ENCODE results near the gene PCBP3. TPM values are rescaled to one million over a fixed set of nuclear protein-coding genes. Genes with fewer than 3 reads are reported as not detected.
A peak's percentile ranks its signal among the peaks of the same experiment; 100 is the strongest.
"Not testable (repeated sequence)": the region's sequence is repeated elsewhere in the genome, so short reads cannot be mapped to it uniquely, and the experiment has no call there.

The PCBP3 gene
- polyA plus RNA-seq, 1 experiment, result 1.6 TPM

GRCh38 chr21:45644041-45644906 is 749 bp downstream of the PCBP3 start:
- CTCF ChIA-PET, result interaction anchor here (0.7 kb wide), 1 partner anchor 836 kb away, joined by 3 read pairs; no protein-coding TSS in a partner anchor
- no peak for DNase-seq (ENCODE audit: low read depth, low spot score)
- peak overlapping the region; percentile 47 for H3K4me3 ChIP-seq (ENCODE audit: low read depth, low read length)
- H3K27ac ChIP-seq (ENCODE audit: low read depth, low read length), result no peak overlapping the region
- peaks cover 16% of the 10 kb centered on the region for H3K27me3 ChIP-seq (ENCODE audit: control insufficient read depth, insufficient read depth, low read length)
- no peak for TF ChIP-seq CTCF (IDR thresholded peaks at IDR 0.05; ENCODE audit: low read depth, low read length)
- H3K9me3 ChIP-seq (ENCODE audit: control insufficient read depth, insufficient read depth, low read length), result peaks cover 5% of the 10 kb centered on the region; the same call in 1 of the 2 replicates
- POLR2A ChIA-PET, result no interaction called here

- H3K9me3 ChIP-seq (ENCODE audit: control insufficient read depth, insufficient read depth, low read length), result no peaks in the 10 kb centered on the region
- no peak overlapping the region for H3K27ac ChIP-seq (ENCODE audit: low read depth, low read length)
- no peaks in the 10 kb centered on the region for H3K27me3 ChIP-seq (ENCODE audit: control insufficient read depth, insufficient read depth, low read length)
- no peak for DNase-seq (ENCODE audit: low read depth, low spot score)
- ChIA-PET POLR2A (no interaction called here), CTCF (interaction anchor here (0.7 kb wide), 1 partner anchor 96 kb away, joined by 4 read pairs; no protein-coding TSS in a partner anchor)
- TF ChIP-seq CTCF (IDR thresholded peaks at IDR 0.05; ENCODE audit: low read depth, low read length), result no peak
- no peak overlapping the region for H3K4me3 ChIP-seq (ENCODE audit: low read depth, low read length)
These were observed 8.4 kb downstream of the PCBP3 start for GRCh38 chr21:45651921-45652320.

- ChIA-PET CTCF (no interaction called here), POLR2A (no interaction called here)
- DNase-seq (ENCODE audit: low read depth, low spot score), result peak; percentile 7
- no peak overlapping the region for H3K4me3 ChIP-seq (ENCODE audit: low read depth, low read length)
- no peak for TF ChIP-seq CTCF (IDR thresholded peaks at IDR 0.05; ENCODE audit: low read depth, low read length)
- H3K27me3 ChIP-seq (ENCODE audit: control insufficient read depth, insufficient read depth, low read length), result no peaks in the 10 kb centered on the region
- no peak overlapping the region for H3K27ac ChIP-seq (ENCODE audit: low read depth, low read length)
- no peaks in the 10 kb centered on the region for H3K9me3 ChIP-seq (ENCODE audit: control insufficient read depth, insufficient read depth, low read length)
These were observed 11.6 kb downstream of the PCBP3 start for GRCh38 chr21:45655124-45655523.

- CTCF ChIA-PET, POLR2A ChIA-PET: not testable (repeated sequence)
These were observed 12.6 kb downstream of the PCBP3 start for GRCh38 chr21:45656114-45656513.

GRCh38 chr21:45661913-45662622 is 18.5 kb downstream of the PCBP3 start:
- H3K4me3 ChIP-seq (ENCODE audit: low read depth, low read length); H3K9me3 ChIP-seq (ENCODE audit: control insufficient read depth, insufficient read depth, low read length); H3K27me3 ChIP-seq (ENCODE audit: control insufficient read depth, insufficient read depth, low read length); CTCF ChIA-PET; H3K27ac ChIP-seq (ENCODE audit: low read depth, low read length); DNase-seq (ENCODE audit: low read depth, low spot score); POLR2A ChIA-PET: not testable (repeated sequence)

More at GRCh38 chr21:45656114-45656513, 12.6 kb downstream of the PCBP3 start:
- H3K9me3 ChIP-seq (ENCODE audit: control insufficient read depth, insufficient read depth, low read length); DNase-seq (ENCODE audit: low read depth, low spot score); H3K27ac ChIP-seq (ENCODE audit: low read depth, low read length); H3K27me3 ChIP-seq (ENCODE audit: control insufficient read depth, insufficient read depth, low read length); H3K4me3 ChIP-seq (ENCODE audit: low read depth, low read length): not testable (repeated sequence)

GRCh38 chr21:45662623-45663245 is 19.2 kb downstream of the PCBP3 start:
- H3K27me3 ChIP-seq (ENCODE audit: control insufficient read depth, insufficient read depth, low read length); DNase-seq (ENCODE audit: low read depth, low spot score); POLR2A ChIA-PET; CTCF ChIA-PET; H3K9me3 ChIP-seq (ENCODE audit: control insufficient read depth, insufficient read depth, low read length); H3K4me3 ChIP-seq (ENCODE audit: low read depth, low read length); H3K27ac ChIP-seq (ENCODE audit: low read depth, low read length): not testable (repeated sequence)
